ENCODE data around the gene PRUNE2.

The PRUNE2 gene

GRCh38 chr9:76575761-76576160, 330.2 kb downstream of the PRUNE2 start:
- TF ChIP-seq CTCF (IDR thresholded peaks at IDR 0.05; ENCODE audit: borderline replicate concordance, extremely low read depth, low read length, poor library complexity, severe bottlenecking) (no peak), EZH2 (IDR thresholded peaks at IDR 0.05; ENCODE audit: borderline replicate concordance, low read depth, low read length, severe bottlenecking) (no peak)
- Histone ChIP-seq H3K27me3 (ENCODE audit: insufficient read depth, low read length, poor library complexity) (no peaks in the 10 kb centered on the region), H3K4me2 (ENCODE audit: insufficient read depth, low read length) (no peak overlapping the region), H3K9ac (ENCODE audit: low read depth, low read length) (no peak overlapping the region), H3K9me3 (ENCODE audit: insufficient read depth, low read length, severe bottlenecking) (no peaks in the 10 kb centered on the region), H2AFZ (ENCODE audit: low read depth, low read length) (no peak overlapping the region), H3K4me1 (ENCODE audit: insufficient read depth, low read length) (no peaks in the 10 kb centered on the region), H4K20me1 (ENCODE audit: insufficient read depth, low read length) (no peaks in the 10 kb centered on the region), H3K36me3 (ENCODE audit: insufficient read depth, low read length) (no peaks in the 10 kb centered on the region), H3K27ac (ENCODE audit: low read length) (no peak overlapping the region), H3K4me3 (ENCODE audit: low read depth in 1 of 2, low read length in 2 of 2) (no peak overlapping the region), H3K79me2 (ENCODE audit: insufficient read depth, low read length) (no peaks in the 10 kb centered on the region)
- no peak for ATAC-seq (ENCODE audit: insufficient read depth, low read depth)
- no peak for DNase-seq

DNA sequence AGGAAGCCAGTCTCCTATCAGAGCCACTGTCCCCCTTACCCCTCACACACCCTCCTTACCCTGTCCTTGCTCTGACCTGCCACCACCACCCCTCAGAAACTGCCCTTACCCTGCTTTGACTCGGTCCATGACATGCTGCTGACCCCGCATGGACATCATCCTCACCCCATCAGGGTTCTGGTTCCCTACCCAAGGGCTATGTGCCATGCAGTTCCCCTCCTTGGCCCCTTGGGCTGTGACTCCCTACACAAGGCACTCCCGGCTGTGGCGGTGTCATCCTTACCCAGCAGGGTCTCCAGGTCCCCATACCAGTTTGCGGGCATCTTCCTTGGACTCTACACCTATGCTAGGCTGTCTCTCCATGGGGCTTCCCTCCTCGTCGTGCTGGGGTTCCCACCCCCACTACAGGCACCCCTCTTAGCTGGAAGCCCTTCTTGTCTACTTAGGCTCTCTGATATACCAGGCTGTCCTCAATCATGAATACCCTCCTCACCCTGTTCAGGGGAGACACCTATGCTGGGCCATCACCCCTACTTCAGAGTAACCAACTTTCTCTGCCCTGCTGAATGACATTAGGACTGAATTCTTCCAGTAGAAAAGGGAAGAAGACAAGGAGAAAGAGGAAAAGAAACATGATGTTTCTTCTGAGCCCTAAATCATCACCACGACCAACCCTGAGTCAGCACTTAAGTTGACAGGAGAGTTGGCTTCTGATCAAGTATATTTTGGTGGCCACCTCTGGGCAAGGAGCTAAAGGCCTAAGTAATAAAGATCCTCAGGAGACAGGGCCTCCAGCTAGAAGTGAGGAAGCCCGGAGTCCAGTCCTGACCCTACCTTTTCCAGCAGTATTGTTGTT, 331.8 kb downstream of the PRUNE2 start:
- H3K36me3 ChIP-seq (ENCODE audit: insufficient read depth, low read length) = no peaks in the 10 kb centered on the region
- no peaks in the 10 kb centered on the region for H3K4me1 ChIP-seq (ENCODE audit: insufficient read depth, low read length)
- no peaks in the 10 kb centered on the region for H3K9me3 ChIP-seq (ENCODE audit: insufficient read depth, low read length, severe bottlenecking)
- no peaks in the 10 kb centered on the region for H3K79me2 ChIP-seq (ENCODE audit: insufficient read depth, low read length)
- H2AFZ ChIP-seq (ENCODE audit: low read depth, low read length) = no peak overlapping the region
- H3K27ac ChIP-seq (ENCODE audit: low read length) = no peak overlapping the region
- no peaks in the 10 kb centered on the region for H4K20me1 ChIP-seq (ENCODE audit: insufficient read depth, low read length)
- TF ChIP-seq CTCF (IDR thresholded peaks at IDR 0.05; ENCODE audit: borderline replicate concordance, extremely low read depth, low read length, poor library complexity, severe bottlenecking) = no peak
- TF ChIP-seq EZH2 (IDR thresholded peaks at IDR 0.05; ENCODE audit: borderline replicate concordance, low read depth, low read length, severe bottlenecking) = no peak
- H3K4me2 ChIP-seq (ENCODE audit: insufficient read depth, low read length) = no peak overlapping the region
- DNase-seq = no peak
- H3K4me3 ChIP-seq (ENCODE audit: low read depth in 1 of 2, low read length in 2 of 2) = no peak overlapping the region
- no peak overlapping the region for H3K9ac ChIP-seq (ENCODE audit: low read depth, low read length)
- H3K27me3 ChIP-seq (ENCODE audit: insufficient read depth, low read length, poor library complexity) = no peaks in the 10 kb centered on the region
- no peak for ATAC-seq (ENCODE audit: insufficient read depth, low read depth)

GRCh38 chr9:76573408-76573807, 332.5 kb downstream of the PRUNE2 start:
- H3K36me3 ChIP-seq (ENCODE audit: insufficient read depth, low read length) = no peaks in the 10 kb centered on the region

More at GRCh38 chr9:76573408-76573807, 332.5 kb downstream of the PRUNE2 start:
- Histone ChIP-seq H2AFZ (ENCODE audit: low read depth, low read length) (no peak overlapping the region), H3K9me3 (ENCODE audit: insufficient read depth, low read length, severe bottlenecking) (no peaks in the 10 kb centered on the region), H3K9ac (ENCODE audit: low read depth, low read length) (no peak overlapping the region), H3K4me1 (ENCODE audit: insufficient read depth, low read length) (no peaks in the 10 kb centered on the region), H3K27me3 (ENCODE audit: insufficient read depth, low read length, poor library complexity) (no peaks in the 10 kb centered on the region), H3K4me2 (ENCODE audit: insufficient read depth, low read length) (no peak overlapping the region), H3K4me3 (ENCODE audit: low read depth in 1 of 2, low read length in 2 of 2) (no peak overlapping the region), H3K27ac (ENCODE audit: low read length) (no peak overlapping the region), H3K79me2 (ENCODE audit: insufficient read depth, low read length) (no peaks in the 10 kb centered on the region), H4K20me1 (ENCODE audit: insufficient read depth, low read length) (no peaks in the 10 kb centered on the region)
- TF ChIP-seq CTCF (IDR thresholded peaks at IDR 0.05; ENCODE audit: borderline replicate concordance, extremely low read depth, low read length, poor library complexity, severe bottlenecking) (no peak), EZH2 (IDR thresholded peaks at IDR 0.05; ENCODE audit: borderline replicate concordance, low read depth, low read length, severe bottlenecking) (no peak)
- ATAC-seq (ENCODE audit: insufficient read depth, low read depth) (no peak), DNase-seq (no peak)
